Large intestine (tissue), 3 donors: ENCODE measurements around the gene OLR1. TPM values are rescaled to one million over a fixed set of nuclear protein-coding genes. Genes with fewer than 3 reads are reported as not detected.
A peak's percentile ranks its signal among the peaks of the same experiment; 100 is the strongest.

Source experiments
- DNase-seq, 2 donors: peaks; one replicate each; pipeline versions ENCODE4 v3.0.0 to v3.0.0-alpha.2; 2013
- H3K27ac ChIP-seq: one replicate; pipeline ENCODE4 v1.5.1; 2013; ENCODE audit warnings: low read length
- H3K27me3 ChIP-seq: 2 replicates; pipeline ENCODE4 v1.6.1; 2013; ENCODE audit warnings: low read length; ENCODE audit not compliant: control insufficient read depth, insufficient read depth
- H3K36me3 ChIP-seq: 2 replicates; pipeline ENCODE4 v1.6.1; 2013; ENCODE audit warnings: low read length; ENCODE audit not compliant: control insufficient read depth, insufficient read depth
- H3K4me1 ChIP-seq: one replicate; pipeline ENCODE4 v1.6.1; 2013; ENCODE audit warnings: low read length; ENCODE audit not compliant: control insufficient read depth, insufficient read depth
- H3K4me3 ChIP-seq: one replicate; pipeline ENCODE4 v1.5.1; 2013; ENCODE audit warnings: low read length
- H3K9me3 ChIP-seq: one replicate; pipeline ENCODE4 v1.6.1; 2013; ENCODE audit warnings: mild to moderate bottlenecking, low read depth, low read length, moderate library complexity; ENCODE audit not compliant: control insufficient read depth
- WGBS: methylation state at CpG from one replicate; pipeline ENCODE4 v1.1.5; 2013; ENCODE audit warnings: low lambda C conversion rate; ENCODE audit not compliant: insufficient coverage; 5-methylcytosine and 5-hydroxymethylcytosine counted together
- polyA plus RNA-seq: library from polyadenylated mRNA; unstranded; fragments of 120-200 nt; gene quantifications from one replicate; pipeline ENCODE4 v1.2.1, GENCODE V29; 2013

Gene OLR1
- polyA plus RNA-seq, 1 donor: 2.6 TPM

DNA sequence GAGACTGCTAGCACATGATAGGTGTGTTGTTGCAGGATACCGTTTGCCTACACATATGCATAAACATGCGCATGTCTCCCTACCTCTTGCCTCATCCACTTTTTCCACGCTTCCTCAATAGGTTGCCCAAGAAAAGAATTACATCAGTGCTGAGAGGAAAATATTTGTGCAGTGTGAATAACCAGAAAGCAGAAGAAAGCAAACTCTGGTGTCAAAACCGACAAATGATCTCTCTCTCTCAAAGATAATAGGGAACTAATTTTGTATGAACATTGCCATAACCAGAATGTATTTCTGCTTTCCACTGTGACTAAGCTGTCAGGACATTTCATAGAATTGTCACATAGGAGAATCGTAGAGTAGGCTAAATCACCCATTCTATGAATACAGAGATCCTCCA is 43.2 kb downstream of the OLR1 start:
- Histone ChIP-seq H3K27ac (no peak overlapping the region), H3K9me3 (no peaks in the 10 kb centered on the region), H3K4me3 (no peak overlapping the region), H3K4me1 (no peaks in the 10 kb centered on the region), H3K36me3 (no peaks in the 10 kb centered on the region), H3K27me3 (no peaks in the 10 kb centered on the region)
- WGBS: 64% methylated on average over 2 of the region's 5 CpGs
- DNase-seq: no peak

DNA sequence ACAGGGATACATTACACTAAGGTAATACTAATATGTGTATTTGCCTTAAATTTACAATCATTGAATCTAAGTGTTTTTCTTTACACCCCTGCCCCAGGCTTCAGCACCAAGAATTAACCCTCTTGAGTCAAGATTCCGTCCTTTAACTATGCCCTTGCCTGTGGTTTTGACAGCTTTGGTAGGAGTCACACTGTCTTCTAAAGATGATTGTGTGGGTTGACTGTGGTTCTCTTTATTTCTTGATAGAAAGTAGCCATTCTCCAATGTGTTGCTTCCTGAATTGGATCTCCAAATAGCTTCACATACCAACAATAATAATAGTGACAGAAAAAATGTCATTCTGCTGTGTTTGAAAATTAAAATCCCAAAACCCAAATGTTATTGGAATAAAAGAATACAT is 45.5 kb downstream of the OLR1 start:
- no peak overlapping the region for H3K4me3 ChIP-seq
- DNase-seq: no peak
- H3K27me3 ChIP-seq: no peaks in the 10 kb centered on the region
- no peak overlapping the region for H3K27ac ChIP-seq
- no CpG with 5 or more reads among the region's 1 CpG for WGBS
- no peaks in the 10 kb centered on the region for H3K36me3 ChIP-seq
- no peaks in the 10 kb centered on the region for H3K9me3 ChIP-seq
- H3K4me1 ChIP-seq: no peaks in the 10 kb centered on the region

- H3K36me3 ChIP-seq: no peaks in the 10 kb centered on the region
- no peaks in the 10 kb centered on the region for H3K9me3 ChIP-seq
- no peaks in the 10 kb centered on the region for H3K27me3 ChIP-seq
- no peak overlapping the region for H3K4me3 ChIP-seq
- WGBS: 10% methylated on average over 2 of the region's 4 CpGs
- H3K4me1 ChIP-seq: no peaks in the 10 kb centered on the region
- peak in 1 of 2 donors; percentile 43 for DNase-seq
- no peak overlapping the region for H3K27ac ChIP-seq
Measured at GRCh38 chr12:10122689-10123088, 49.2 kb downstream of the OLR1 start.

GRCh38 chr12:10121278-10121677 is 50.7 kb downstream of the OLR1 start:
- no peak for DNase-seq
- Histone ChIP-seq H3K27ac (no peak overlapping the region), H3K9me3 (no peaks in the 10 kb centered on the region), H3K4me3 (no peak overlapping the region), H3K4me1 (no peaks in the 10 kb centered on the region), H3K27me3 (no peaks in the 10 kb centered on the region), H3K36me3 (no peaks in the 10 kb centered on the region)
- WGBS: 93% methylated on average over 7 of the region's 7 CpGs

DNA sequence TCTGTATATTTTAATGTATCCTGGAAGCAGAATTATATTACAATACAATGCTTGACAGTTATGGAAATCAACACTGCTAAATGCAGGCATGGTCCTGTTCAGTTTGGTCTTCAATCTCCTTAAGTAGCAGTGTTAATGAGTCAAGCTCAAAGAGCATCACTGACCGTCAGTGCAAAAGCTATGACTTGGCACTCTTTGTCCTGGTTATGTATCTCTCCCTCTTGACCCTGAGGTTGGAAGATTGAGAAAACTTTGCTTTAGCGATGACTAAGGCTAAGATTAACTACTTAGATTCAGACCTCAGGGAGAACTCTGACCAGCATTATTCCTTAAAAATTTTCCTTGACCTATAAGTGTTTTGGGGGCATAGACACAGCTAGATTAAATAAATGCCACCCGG is 52.9 kb downstream of the OLR1 start:
- no peaks in the 10 kb centered on the region for H3K4me1 ChIP-seq
- no peaks in the 10 kb centered on the region for H3K9me3 ChIP-seq
- no peak overlapping the region for H3K4me3 ChIP-seq
- no peaks in the 10 kb centered on the region for H3K27me3 ChIP-seq
- H3K27ac ChIP-seq: no peak overlapping the region
- H3K36me3 ChIP-seq: no peaks in the 10 kb centered on the region
- 100% methylated on average over 1 of the region's 3 CpGs for WGBS
- DNase-seq: no peak

DNA sequence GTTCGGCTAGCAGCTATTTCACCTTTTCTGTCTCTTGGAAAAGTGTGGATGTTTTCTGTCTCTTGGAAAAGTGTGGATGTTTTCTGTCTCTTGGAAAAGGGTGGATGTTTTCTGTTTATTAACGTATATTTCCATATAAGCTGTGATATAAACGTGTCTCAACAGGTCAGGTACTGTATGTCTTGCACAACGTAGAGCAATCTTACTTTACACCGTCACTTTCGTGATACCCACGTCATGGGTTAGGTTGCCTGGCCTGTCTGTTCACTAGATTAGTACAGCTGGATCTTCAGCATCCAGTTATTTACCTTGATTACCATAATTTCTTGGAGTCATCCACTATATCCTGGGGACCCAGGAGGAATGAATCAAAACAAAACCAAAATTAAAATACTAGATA is 56.0 kb downstream of the OLR1 start:
- Histone ChIP-seq H3K4me3 (no peak overlapping the region), H3K4me1 (no peaks in the 10 kb centered on the region), H3K36me3 (no peaks in the 10 kb centered on the region), H3K9me3 (peaks cover 6% of the 10 kb centered on the region), H3K27ac (no peak overlapping the region), H3K27me3 (no peaks in the 10 kb centered on the region)
- no peak for DNase-seq
- WGBS: 100% methylated on average over 2 of the region's 7 CpGs

- Histone ChIP-seq H3K4me1 (no peaks in the 10 kb centered on the region), H3K36me3 (no peaks in the 10 kb centered on the region), H3K27ac (no peak overlapping the region), H3K9me3 (peaks cover 6% of the 10 kb centered on the region), H3K27me3 (no peaks in the 10 kb centered on the region), H3K4me3 (no peak overlapping the region)
- 95% methylated on average over 4 of the region's 15 CpGs for WGBS
- DNase-seq: no peak
Measured at GRCh38 chr12:10115311-10115710, 56.6 kb downstream of the OLR1 start.

DNA sequence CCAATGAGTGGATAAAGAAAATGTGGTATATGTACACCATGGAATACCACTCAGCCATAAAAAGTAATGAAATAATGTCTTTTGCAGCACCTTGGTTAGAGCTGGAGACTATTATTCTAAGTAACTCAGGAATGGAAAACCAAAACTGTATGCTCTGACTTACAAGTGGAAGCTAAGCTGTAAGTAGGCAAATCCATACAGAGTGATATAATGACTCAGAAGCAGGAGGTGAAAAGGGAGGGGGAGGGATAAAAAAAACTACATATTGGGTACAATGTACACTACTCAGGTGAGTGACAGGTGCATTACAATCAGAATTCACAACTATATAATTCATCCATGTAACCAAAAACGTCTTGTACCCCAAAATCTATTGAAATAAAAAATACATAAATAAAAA is 58.0 kb downstream of the OLR1 start:
- no peak overlapping the region for H3K27ac ChIP-seq
- H3K9me3 ChIP-seq: peaks cover 6% of the 10 kb centered on the region
- no peaks in the 10 kb centered on the region for H3K36me3 ChIP-seq
- no peaks in the 10 kb centered on the region for H3K27me3 ChIP-seq
- 40% methylated on average over 1 of the region's 1 CpG for WGBS
- H3K4me1 ChIP-seq: no peaks in the 10 kb centered on the region
- no peak overlapping the region for H3K4me3 ChIP-seq
- no peak for DNase-seq

DNA sequence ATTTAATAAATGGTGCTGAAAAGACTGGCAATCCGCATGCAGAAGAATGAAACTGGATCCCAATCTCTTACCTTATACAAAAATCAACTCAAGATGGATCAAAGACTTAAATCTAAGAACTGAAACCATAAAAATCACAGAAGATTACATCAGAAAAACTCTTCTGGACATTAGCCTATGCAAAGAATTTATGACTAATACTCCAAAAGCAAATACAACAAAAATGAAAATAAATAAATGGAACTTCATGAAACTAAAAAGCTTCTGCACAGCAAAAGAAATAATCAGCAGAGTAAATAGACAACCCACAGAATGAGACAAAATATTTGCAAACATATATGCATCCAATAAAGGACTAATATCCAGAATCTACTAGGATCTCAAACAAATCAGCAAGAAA is 58.9 kb downstream of the OLR1 start:
- DNase-seq: no peak
- Histone ChIP-seq H3K27me3 (no peaks in the 10 kb centered on the region), H3K27ac (no peak overlapping the region), H3K4me1 (no peaks in the 10 kb centered on the region), H3K4me3 (no peak overlapping the region), H3K36me3 (no peaks in the 10 kb centered on the region), H3K9me3 (peaks cover 6% of the 10 kb centered on the region)
- WGBS: 100% methylated on average over 1 of the region's 1 CpG

GRCh38 chr12:10111451-10111850 is 60.5 kb downstream of the OLR1 start:
- Histone ChIP-seq H3K4me3 (no peak overlapping the region), H3K27me3 (no peaks in the 10 kb centered on the region), H3K36me3 (no peaks in the 10 kb centered on the region), H3K9me3 (peaks cover 6% of the 10 kb centered on the region), H3K4me1 (no peaks in the 10 kb centered on the region), H3K27ac (no peak overlapping the region)
- DNase-seq: no peak
- 96% methylated on average over 4 of the region's 38 CpGs for WGBS

DNA sequence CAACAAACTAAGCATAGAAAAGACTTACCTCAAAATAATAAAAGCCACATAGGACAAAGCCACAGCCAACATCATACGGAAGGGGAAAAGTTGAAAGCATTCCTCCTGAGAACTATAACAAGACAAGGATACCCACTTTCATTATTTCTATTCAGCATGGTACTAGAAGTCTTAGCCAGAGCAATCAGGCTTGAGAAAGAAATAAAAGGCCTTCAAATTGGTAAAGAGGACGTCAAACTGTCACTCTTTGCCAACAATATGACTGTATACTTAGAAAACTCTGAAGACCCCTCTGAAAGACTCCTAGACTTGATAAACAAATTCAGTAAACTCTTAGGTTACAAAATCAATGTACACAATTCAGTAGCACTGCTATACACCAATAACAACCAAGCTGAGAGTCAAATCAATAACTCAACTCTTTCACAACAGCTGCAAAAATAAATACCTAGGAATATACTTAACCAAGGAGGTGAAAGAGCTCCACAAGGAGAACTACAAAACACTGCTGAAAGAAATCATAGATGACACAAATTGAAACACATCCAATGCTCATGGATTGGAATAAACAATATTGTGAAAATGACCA is 61.6 kb downstream of the OLR1 start:
- no peak for DNase-seq

More for the DNA sequence above, 61.6 kb downstream of the OLR1 start:
- Histone ChIP-seq H3K4me1 (no peaks in the 10 kb centered on the region), H3K27me3 (no peaks in the 10 kb centered on the region), H3K36me3 (no peaks in the 10 kb centered on the region), H3K27ac (no peak overlapping the region), H3K9me3 (peaks cover 6% of the 10 kb centered on the region), H3K4me3 (no peak overlapping the region)
- WGBS: no CpG with 5 or more reads among the region's 2 CpGs
